HG02840 (cell line): Measurements from ENCODE around the gene TSPAN15.
"Not testable (repeated sequence)": the region's sequence is repeated elsewhere in the genome, so short reads cannot be mapped to it uniquely, and the experiment has no call there.

ENCODE experiments used
- ATAC-seq: cut with Tn5 transposase; IDR thresholded peaks from one replicate; pipeline ENCODE4 v1.9.1; 2021; ENCODE audit warnings: mild to moderate bottlenecking, moderate library complexity, moderate number of reproducible peaks; ENCODE audit not compliant: unreplicated experiment, low FRiP score

TSPAN15 gene

GRCh38 chr10:69443354-69443753 lies 7.9 kb upstream of the TSPAN15 start:
- ATAC-seq: no peak

GRCh38 chr10:69445041-69445440 lies 6.2 kb upstream of the TSPAN15 start:
- no peak for ATAC-seq

- ATAC-seq: no peak
Measured at GRCh38 chr10:69446229-69446628, 5.0 kb upstream of the TSPAN15 start.

- no peak for ATAC-seq
Measured at GRCh38 chr10:69446650-69447151, 4.6 kb upstream of the TSPAN15 start.

GRCh38 chr10:69449841-69450240 lies 1.4 kb upstream of the TSPAN15 start:
- no peak for ATAC-seq

- not testable (repeated sequence) for ATAC-seq
Measured at GRCh38 chr10:69450395-69450794, 870 bp upstream of the TSPAN15 start.

GRCh38 chr10:69451784-69452251 lies 553 bp downstream of the TSPAN15 start:
- no peak for ATAC-seq

GRCh38 chr10:69452676-69453415 lies 1.6 kb downstream of the TSPAN15 start:
- no peak for ATAC-seq

- ATAC-seq: no peak
Measured at GRCh38 chr10:69453795-69454194, 2.5 kb downstream of the TSPAN15 start.

GRCh38 chr10:69455006-69455763 lies 3.9 kb downstream of the TSPAN15 start:
- ATAC-seq: no peak

GRCh38 chr10:69456880-69457693 lies 5.8 kb downstream of the TSPAN15 start:
- ATAC-seq: no peak

- ATAC-seq: no peak
Measured at GRCh38 chr10:69457771-69458237, 6.5 kb downstream of the TSPAN15 start.

- no peak for ATAC-seq
Measured at GRCh38 chr10:69458430-69459100, 7.3 kb downstream of the TSPAN15 start.

GRCh38 chr10:69459101-69459790 lies 8.0 kb downstream of the TSPAN15 start:
- ATAC-seq: no peak

GRCh38 chr10:69459893-69460575 lies 8.8 kb downstream of the TSPAN15 start:
- no peak for ATAC-seq

- no peak for ATAC-seq
Measured at GRCh38 chr10:69460576-69461242, 9.4 kb downstream of the TSPAN15 start.

GRCh38 chr10:69461243-69462025 lies 10.2 kb downstream of the TSPAN15 start:
- ATAC-seq: no peak

- ATAC-seq: no peak
Measured at GRCh38 chr10:69463886-69464285, 12.6 kb downstream of the TSPAN15 start.
